LNCaP clone FGC (cell line): ENCODE measurements around the gene NELFCD.

Experiments used
- DNase-seq: peaks from one replicate; pipeline ENCODE4 v3.0.0-alpha.2; 2011; ENCODE audit warnings: low read depth
- H3K4me3 ChIP-seq: 2 replicates; pipeline ENCODE4 v1.5.1; 2011; ENCODE audit warnings: mild to moderate bottlenecking, low read depth, low read length, control low read depth
- TF ChIP-seq, protein P1 (sequence below): IDR thresholded peaks from 2 replicates; pipeline ENCODE4 v1.5.1; 2012; ENCODE audit warnings: mild to moderate bottlenecking; ENCODE audit not compliant: control insufficient read depth, insufficient read depth; ENCODE audit errors: extremely low read depth

The NELFCD gene

DNA sequence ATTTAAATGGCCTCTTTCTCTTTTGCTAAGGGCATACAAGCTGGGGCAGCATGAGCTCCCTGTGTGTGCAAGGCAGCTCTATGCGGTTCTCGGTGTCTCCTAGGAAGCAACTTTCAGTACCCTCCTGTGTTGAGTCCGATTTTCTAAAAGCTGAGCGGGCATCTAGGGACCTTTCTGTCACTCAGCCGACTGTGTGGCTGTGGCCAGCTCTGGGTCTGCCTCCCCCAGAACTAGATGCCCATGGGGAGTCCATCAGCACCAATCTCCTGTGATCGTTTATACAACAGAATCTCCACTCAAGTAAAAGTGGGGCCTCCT lies 7.5 kb downstream of the NELFCD start:
- no peak for DNase-seq
- TF ChIP-seq, protein P1, sequence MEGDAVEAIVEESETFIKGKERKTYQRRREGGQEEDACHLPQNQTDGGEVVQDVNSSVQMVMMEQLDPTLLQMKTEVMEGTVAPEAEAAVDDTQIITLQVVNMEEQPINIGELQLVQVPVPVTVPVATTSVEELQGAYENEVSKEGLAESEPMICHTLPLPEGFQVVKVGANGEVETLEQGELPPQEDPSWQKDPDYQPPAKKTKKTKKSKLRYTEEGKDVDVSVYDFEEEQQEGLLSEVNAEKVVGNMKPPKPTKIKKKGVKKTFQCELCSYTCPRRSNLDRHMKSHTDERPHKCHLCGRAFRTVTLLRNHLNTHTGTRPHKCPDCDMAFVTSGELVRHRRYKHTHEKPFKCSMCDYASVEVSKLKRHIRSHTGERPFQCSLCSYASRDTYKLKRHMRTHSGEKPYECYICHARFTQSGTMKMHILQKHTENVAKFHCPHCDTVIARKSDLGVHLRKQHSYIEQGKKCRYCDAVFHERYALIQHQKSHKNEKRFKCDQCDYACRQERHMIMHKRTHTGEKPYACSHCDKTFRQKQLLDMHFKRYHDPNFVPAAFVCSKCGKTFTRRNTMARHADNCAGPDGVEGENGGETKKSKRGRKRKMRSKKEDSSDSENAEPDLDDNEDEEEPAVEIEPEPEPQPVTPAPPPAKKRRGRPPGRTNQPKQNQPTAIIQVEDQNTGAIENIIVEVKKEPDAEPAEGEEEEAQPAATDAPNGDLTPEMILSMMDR: no peak
- no peak overlapping the region for H3K4me3 ChIP-seq

DNA sequence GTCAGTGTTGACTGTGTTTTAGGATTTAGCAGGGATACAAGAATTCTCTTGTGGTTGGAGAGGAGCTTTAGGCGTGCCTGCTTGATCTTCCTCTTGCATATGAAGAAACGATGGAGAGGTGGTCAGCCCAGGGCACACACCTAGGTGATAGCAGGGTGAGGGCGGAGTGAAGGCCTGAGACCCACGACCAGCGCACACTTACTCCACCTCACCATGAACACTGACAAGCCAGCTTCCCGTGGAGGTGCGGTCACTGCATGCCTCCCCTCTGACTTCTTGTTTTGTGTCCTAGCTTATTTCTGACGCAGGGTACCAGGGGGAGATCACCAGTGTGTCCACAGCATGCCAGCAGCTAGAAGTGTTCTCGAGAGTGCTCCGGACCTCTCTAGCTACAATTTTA lies 8.1 kb downstream of the NELFCD start:
- DNase-seq: no peak
- no peak overlapping the region for H3K4me3 ChIP-seq
- TF ChIP-seq, protein P1: no peak

DNA sequence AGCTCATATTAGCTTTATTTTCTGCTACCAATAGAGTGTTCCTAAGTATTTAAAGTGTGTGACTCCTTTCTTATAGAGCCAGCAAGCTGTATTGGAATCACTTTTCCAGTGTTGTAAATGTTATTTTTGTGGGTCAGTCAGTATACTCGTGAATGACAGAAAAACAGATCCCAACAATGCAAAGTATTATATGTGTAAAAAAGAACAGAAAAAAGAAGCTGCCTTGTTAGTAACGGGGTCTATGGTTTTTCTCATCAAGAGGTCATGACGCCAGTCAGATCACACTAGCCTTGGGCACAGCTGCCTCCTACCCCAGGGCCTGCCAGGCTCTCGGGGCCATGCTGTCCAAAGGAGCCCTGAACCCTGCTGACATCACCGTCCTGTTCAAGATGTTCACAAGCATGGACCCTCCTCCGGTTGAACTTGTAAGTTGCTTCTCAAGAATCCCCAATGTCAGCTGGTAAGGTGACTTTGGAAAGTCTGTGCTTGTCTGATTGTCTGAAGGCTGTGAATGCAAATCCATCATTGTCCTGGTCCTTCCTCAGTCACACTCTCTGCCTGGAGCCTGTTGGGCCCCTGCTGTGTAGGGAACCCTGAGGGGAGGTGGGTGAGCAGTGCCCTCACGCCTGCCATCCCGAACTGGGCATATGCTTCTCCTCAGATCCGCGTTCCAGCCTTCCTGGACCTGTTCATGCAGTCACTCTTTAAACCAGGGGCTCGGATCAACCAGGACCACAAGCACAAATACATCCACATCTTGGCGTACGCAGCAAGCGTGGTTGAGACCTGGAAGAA lies 9.8 kb downstream of the NELFCD start:
- H3K4me3 ChIP-seq: no peak overlapping the region
- TF ChIP-seq, protein P1: no peak
- DNase-seq: no peak

DNA sequence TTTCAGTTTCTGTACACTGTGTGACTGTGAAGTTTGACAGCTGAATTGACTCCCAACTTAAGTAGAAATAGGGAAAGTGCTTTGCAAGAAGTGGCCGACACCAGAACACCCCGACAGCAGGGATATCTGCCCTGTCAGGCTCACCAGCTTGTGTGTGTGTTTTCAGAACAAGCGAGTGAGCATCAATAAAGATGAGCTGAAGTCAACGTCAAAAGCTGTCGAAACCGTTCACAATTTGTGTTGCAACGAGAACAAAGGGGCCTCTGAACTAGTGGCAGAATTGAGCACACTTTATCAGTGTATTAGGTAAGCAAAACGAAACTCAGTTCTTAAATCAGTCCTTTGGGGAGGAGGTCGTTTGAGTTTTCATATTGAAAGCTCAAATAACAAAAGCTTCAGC lies 10.7 kb downstream of the NELFCD start:
- DNase-seq: no peak
- TF ChIP-seq, protein P1: no peak

DNA sequence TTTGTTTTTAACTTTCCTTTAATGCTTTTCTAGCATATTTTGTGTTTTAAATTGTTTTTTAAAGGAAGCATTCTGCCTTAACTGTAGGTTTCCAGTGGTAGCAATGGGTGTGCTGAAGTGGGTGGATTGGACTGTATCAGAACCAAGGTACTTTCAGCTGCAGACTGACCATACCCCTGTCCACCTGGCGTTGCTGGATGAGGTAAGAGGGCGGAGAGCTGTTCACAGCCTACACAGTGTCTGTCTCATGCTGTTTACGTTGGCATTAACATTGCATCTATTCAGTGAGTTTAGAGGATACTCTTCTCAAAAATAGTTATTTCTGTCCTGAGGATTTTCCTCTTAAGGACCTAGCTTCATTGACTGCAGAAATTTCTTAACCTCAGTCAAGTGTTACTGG lies 11.9 kb downstream of the NELFCD start:
- no peak overlapping the region for H3K4me3 ChIP-seq
- TF ChIP-seq, protein P1: no peak
- DNase-seq: no peak

More for the DNA sequence above, 10.7 kb downstream of the NELFCD start:
- H3K4me3 ChIP-seq: no peak overlapping the region

DNA sequence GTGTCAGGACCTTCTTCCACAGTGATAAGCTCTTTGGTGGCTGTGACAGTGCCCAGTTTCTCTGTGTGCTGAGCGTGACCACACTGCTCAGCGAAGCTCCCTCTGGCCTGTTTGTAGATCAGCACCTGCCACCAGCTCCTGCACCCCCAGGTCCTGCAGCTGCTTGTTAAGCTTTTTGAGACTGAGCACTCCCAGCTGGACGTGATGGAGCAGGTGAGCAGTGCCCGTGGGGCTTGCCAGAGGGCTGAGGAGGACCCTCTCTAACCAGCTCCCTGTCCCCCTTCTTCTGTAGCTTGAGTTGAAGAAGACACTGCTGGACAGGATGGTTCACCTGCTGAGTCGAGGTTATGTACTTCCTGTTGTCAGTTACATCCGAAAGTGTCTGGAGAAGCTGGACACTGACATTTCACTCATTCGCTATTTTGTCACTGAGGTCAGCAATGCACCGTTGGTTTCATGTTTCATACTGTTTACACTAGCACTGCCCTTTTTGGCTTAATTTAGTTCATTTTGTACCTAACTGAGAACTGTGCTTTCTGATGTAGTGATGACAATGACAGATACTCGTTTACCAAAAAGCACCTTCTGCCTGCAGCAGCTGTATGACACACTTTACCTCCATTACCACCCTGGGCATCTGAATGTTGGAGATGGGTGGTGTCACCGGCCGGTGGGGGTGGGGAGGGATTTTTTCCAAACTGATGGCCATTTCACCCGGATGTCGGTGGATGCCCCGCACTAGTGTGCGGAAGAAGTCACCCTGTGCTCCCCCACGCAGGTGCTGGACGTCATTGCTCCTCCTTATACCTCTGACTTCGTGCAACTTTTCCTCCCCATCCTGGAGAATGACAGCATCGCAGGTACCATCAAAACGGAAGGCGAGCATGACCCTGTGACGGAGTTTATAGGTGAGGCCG lies 12.5 kb downstream of the NELFCD start:
- no peak overlapping the region for H3K4me3 ChIP-seq
- no peak for DNase-seq
- TF ChIP-seq, protein P1: no peak
